ENCODE measurements around the gene NAV2.

DNA sequence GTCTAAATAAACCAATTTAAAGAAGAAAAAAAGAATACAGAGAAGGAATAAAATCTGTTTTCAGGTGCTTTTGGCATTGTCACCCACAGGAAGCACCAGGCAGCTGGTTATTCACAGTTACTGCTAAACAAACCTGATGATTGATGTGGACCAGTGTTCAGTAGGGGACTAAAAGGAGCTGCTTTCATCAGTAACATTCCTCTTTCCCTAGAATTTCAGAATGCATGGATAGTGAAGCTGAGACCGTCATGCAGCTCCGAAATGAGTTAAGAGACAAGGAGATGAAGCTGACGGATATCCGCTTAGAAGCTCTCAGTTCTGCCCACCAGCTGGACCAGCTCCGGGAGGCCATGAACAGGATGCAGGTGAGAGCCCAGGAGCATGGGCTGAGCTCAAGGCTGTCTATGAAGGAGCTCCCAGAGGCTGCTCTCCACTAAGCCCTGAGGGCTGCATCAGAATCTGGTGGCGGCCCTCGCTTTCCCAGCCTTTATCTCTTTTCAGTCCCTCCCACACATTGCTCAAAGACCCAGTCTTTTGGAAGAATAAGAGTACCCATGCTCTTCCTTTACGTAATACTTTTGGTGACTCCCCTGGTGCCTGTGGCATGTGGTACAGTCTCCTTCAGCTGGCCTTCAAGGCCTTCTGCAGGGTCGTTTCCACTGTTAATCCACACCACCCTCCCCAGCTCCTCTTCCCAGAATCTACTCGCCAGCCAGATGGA lies 378.2 kb downstream of the NAV2 start:
- TF ChIP-seq, protein P1, sequence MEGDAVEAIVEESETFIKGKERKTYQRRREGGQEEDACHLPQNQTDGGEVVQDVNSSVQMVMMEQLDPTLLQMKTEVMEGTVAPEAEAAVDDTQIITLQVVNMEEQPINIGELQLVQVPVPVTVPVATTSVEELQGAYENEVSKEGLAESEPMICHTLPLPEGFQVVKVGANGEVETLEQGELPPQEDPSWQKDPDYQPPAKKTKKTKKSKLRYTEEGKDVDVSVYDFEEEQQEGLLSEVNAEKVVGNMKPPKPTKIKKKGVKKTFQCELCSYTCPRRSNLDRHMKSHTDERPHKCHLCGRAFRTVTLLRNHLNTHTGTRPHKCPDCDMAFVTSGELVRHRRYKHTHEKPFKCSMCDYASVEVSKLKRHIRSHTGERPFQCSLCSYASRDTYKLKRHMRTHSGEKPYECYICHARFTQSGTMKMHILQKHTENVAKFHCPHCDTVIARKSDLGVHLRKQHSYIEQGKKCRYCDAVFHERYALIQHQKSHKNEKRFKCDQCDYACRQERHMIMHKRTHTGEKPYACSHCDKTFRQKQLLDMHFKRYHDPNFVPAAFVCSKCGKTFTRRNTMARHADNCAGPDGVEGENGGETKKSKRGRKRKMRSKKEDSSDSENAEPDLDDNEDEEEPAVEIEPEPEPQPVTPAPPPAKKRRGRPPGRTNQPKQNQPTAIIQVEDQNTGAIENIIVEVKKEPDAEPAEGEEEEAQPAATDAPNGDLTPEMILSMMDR (IDR thresholded peaks at IDR 0.05): no peak
- TF ChIP-seq POLR2A (IDR thresholded peaks at IDR 0.05): no peak

All from testis (tissue), 2 donors.